Ramos (cell line): ENCODE data around the gene TMEM41A.

Experiments
- in situ Hi-C: fragments of 300-500 bp; cut with MboI; formaldehyde crosslinking; loops from one replicate; pipeline ENCODE4 v1.14.3; 2022; ENCODE audit warnings: low sequenced_read_pairs; ENCODE audit not compliant: unreplicated experiment

TMEM41A gene

GRCh38 chr3:185498503-185499396, at the start of gene TMEM41A:
Gene TMEM41A (minus strand): TSS chr3:185499035. CDS start chr3:185498961, 74 bp downstream.
- in situ Hi-C loops, result no loop called here

GRCh38 chr3:185540695-185541094, 41.9 kb upstream of the TMEM41A start:
- in situ Hi-C loops, result no loop called here

DNA sequence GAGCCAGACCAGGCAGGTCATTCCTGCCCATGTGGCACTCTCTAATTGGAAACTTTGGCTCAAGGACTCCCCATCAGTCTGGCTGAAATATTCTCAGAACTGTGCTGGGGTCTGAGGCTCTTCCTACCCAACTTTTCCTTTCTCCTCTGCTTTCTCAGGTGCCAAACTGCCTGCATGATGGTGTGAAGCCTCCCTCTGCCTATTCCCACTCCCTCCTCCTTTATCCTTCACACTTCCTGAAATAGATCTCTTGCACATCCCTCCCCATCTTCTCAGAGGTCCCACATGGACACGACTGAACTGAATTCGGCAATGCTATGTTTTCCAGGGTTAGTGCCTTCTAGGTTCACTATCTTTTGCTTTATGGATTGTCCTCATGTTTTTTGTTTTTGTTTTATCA, 41.1 kb upstream of the TMEM41A start:
- in situ Hi-C loops, result no loop called here

- in situ Hi-C loops, result no loop called here
Measured at GRCh38 chr3:185537369-185537970, 38.6 kb upstream of the TMEM41A start.

GRCh38 chr3:185534511-185534910, 35.7 kb upstream of the TMEM41A start:
- in situ Hi-C loops, result no loop called here

DNA sequence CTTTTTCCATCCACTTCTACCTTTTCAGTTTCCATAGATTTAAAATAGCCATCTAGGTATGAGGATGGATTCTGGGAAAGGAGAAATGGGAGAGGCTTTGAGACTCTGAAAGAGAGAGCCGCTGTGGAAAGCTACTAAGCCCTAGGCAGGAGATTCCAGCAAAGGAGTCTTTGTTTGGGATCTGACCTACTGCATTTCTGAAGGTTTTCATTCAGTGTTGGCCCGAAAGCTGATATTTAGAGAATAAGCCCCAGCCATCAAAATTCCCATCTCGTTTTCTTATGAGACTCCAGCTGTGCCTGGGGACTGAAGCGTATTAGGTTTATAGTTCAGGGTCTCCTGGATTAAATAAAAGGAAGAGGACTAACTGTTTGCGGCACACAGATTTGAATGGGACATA, 34.1 kb upstream of the TMEM41A start:
- in situ Hi-C loops, result no loop called here

DNA sequence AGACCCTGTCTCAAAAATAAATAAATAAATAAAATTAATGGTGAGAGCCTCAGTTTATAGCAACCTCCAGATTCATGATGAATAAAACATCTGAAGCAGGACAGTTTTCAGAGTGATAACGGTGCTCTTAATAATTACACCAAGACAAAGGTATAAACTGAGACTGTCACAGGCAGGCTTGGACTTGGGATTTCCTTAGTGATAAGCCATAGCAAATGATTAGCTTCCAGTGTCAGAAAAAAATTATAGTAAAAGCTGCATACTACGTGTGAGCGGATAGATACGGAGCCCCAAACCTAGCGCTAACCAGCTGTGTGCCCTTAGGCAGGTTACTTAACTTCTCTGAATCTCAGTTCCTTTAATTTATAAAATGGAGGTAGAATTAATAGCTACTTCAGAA, 32.0 kb upstream of the TMEM41A start:
- in situ Hi-C loops, result no loop called here

GRCh38 chr3:185528532-185528931, 29.7 kb upstream of the TMEM41A start:
- in situ Hi-C loops, result no loop called here

DNA sequence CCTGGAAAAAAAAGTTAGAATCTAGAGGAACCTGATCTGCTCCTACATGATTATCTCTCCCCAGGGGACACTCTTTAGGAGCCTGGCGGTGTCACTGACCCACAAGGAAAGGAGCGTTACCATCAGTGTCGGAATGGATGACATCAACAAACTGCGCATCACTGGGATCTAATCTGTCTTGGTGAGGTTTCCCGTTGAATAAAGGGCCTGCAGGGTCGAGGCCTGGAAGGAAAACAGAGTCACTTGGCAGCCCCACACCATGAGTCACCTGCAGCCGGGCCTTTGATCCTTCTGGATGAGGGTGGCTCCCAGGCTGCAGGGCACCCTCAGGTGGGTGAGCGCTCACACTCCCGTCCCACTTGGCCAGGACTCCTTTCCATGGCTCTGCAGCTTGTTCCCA, 28.5 kb upstream of the TMEM41A start:
- in situ Hi-C loops, result no loop called here

GRCh38 chr3:185526349-185526951, 27.6 kb upstream of the TMEM41A start:
- in situ Hi-C loops, result no loop called here

DNA sequence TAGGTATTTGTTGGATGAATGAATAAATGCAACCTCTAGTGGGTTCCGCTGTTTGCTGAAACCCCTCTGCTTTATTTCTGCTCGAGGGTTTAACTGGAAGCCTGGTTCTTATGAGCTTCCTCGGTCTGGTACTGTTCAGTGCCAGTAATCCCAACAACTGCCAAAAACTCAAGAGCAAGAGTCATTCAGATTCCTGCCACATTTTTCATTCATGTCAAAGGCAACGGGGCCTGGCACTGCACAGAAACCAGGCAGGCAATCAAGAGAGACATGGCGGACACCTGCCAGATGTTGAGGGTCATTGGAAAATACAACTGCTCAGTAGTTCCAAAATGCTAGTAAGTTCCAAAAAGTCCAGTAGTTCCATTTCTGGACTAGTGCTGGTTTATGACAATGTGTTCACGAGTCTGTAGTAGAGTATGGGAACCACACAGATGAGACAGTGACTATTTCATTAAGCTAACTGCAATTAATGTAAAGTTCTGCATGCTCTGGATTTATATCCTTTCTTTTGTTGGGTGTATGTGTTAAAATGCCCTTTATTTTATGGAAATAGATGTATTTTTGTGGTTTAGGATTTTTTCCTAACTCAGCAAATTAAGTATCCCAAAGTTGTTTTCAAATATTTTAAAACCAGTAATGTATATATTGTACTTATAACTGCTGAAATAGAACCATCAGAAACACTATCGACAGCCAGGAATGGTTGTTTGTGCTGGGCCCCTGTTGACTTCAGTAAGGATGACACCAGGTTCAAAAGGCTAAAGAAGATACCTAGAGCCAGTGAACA, 22.7 kb upstream of the TMEM41A start:
- in situ Hi-C loops, result no loop called here

DNA sequence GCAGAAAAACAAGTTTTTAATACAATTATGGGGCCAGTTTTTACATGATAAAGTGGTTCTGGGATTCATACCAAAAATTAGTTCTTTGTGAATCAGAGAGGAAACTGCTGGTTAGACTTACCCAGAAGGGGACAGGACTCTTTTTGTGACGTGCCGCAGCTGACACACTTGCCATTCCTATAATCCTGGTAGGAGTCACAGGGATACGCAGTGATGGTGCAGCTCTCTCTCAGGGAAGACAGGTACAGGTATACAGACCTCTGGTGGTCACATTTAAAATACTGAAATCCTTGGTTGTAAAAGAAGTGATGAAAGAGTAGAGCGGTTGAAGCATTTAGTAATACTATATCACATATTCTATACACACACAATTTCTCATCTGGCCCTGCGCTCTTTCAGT, 20.2 kb upstream of the TMEM41A start:
- in situ Hi-C loops, result no loop called here

DNA sequence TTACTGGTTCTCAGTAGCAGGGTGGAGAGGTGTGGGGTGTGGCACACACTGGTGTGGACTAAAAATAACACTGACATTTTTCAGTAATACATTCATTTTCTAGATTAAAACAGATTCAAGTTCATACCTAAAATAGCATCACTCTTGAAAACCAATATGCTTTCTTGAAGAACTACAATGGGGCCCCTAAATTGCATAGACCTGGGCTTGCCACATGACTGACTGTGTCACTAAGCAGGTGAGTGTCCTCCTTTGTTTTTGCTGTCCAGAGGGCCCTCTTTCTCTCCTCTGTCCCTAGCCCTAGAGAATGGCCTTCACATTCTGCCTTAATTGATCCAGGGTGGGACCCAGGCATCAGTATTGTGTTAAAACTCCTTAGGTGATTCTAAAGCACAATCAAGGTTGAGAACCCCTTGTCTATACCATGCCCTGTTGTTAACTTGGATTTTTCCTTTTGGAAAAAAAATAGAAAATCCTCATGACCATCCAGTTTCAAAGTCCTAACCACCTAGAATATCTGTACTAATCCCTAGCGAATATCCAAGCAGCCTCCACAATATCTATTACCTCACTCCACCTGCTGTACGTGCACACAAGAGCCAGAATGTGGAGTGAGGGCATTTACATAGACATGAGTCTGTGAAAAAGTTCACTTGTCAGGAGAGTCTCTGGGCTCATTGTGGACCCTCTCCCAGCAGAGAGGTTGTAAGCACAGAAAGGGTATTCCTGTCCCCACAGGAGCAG, 18.7 kb upstream of the TMEM41A start:
- in situ Hi-C loops, result no loop called here

DNA sequence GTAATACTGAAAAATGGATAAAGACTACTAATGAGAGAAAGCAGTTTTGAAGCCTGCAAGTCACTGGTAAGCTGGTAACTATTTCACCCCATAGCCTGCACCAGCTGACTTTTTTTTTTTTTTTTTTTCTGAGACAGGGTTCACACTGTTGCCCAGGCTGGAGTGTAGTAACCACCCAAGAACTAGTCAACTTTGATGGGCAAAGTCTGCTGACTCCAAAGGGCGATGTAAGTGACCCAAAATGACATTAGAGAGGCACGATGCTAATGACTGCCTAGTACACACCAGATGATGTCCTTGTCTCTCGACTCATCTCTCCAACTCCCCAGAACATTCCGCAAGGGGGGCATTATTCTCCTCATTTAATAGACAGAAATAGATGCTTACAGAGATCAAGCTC, 12.9 kb upstream of the TMEM41A start:
- in situ Hi-C loops, result no loop called here

DNA sequence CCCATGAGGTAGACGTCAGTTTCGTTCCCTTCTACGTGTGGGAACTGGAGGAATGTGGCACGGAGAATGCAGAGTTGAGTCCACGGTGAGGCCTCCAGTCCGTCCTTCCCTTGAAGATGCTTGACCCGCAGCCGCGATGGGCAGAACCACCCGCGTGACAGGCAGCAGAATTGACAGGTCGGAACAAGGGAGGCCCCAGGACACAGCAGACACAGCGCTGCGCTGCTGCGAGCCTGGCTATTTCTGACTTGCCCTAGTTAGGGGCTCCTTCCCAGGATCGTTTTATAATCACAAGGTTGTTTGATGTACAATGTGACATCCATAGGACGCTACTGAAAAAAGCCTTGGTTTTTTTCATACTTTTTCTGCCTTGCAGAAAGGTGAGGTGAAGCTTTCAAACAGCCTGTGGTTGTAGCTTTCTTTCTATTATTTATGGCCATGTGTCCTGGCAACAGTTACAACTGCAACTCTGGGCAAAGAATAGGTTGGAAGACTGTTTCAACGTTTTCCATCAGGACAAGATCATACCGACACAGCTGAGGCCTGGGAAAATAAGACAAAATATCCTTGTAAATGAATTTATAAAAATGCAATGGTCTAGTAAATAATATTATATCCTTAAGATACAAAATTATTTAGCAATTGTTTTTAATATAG, 9.6 kb upstream of the TMEM41A start:
- in situ Hi-C loops, result no loop called here

DNA sequence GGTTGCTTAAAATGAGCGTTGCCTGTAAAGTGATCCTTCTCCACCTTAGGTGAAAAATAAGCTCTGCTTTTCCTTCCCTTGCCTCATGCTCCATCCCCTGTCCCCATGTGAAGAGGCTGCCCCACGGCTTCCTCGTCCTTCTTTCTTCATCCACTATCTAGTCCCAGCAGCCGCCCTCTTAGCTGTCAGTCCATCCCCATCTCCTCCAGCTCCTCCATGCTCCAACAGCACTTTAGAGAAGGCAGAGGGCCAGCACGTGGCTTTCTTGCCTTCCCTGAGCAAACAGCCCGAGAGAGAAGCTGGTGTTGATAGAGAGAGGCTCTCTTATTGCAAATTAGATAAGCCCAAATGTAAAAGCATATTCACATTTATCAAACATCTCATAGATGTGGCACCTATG, 9.0 kb upstream of the TMEM41A start:
- in situ Hi-C loops, result no loop called here

DNA sequence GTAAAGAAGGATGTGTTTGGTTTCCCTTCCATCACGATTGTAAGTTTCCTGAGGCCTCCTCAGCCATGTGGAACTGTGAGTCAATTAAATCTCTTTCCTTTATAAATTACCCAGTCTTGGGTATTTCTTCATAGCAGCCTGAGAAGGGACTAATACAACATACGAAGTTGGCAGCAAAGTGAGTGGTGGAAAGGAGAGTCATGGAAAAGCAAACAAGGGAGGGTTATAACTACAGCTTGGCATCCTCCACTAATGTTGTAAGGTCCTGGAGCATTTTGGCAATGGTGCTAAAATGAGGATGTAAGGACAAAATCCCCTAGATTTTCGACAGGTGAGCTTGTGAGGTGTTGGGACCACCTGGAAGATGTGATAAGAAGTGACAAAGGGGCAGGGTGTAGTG, 5.8 kb upstream of the TMEM41A start:
- in situ Hi-C loops, result no loop called here

GRCh38 chr3:185503521-185503920, 4.7 kb upstream of the TMEM41A start:
- in situ Hi-C loops, result no loop called here

GRCh38 chr3:185502987-185503386, 4.2 kb upstream of the TMEM41A start:
- in situ Hi-C loops, result no loop called here
